GM23248 (cell line): ENCODE measurements around the gene CACNB4.

Source experiments
- EZH2 ChIP-seq: fragments of 200-600 bp; sonication (generic); IDR thresholded peaks from 2 replicates; pipeline ENCODE4 v1.6.1; 2018; ENCODE audit warnings: antibody characterized with exemption, mild to moderate bottlenecking; ENCODE audit not compliant: insufficient read depth, poor library complexity, severe bottlenecking
- EZH2phosphoT487 ChIP-seq: fragments of 200-600 bp; sonication (generic); IDR thresholded peaks from 2 replicates; pipeline ENCODE4 v1.6.1; 2018; ENCODE audit warnings: antibody characterized with exemption, moderate library complexity, mild to moderate bottlenecking, low read depth; ENCODE audit not compliant: insufficient read depth

DNA sequence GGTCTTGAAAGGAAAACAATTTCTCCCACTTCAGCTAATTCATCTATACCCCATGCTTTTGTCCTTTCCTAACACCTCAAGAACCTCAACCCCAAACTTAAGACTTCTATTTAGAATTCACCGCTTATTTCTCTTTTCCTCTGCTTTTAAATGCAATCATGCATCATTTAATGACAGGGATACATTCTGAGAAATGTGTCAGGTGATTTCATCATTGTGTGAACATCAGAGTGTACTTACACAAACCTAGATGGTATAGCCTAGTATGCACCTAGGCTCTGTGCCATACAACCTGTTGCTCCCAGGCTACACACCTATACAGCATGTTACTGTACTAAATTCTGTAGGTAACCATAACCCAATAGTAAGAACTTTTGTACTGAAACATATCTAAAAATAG lies 293.5 kb downstream of the CACNB4 start:
- no peak for TF ChIP-seq EZH2
- TF ChIP-seq EZH2phosphoT487 = no peak
